Measurements from ENCODE around the gene RPS25. TPM values are rescaled to one million over a fixed set of nuclear protein-coding genes. Genes with fewer than 3 reads are reported as not detected.
A peak's percentile ranks its signal among the peaks of the same experiment; 100 is the strongest.

Gene RPS25
- total and polyA plus RNA-seq, 9 of the 15 experiments (the other 6 are each of a cell fraction or from before 2014, with no cell fraction given), result 1,553 to 5,486 (median 2,471) TPM

- TF ChIP-seq CGGBP1 (CRISPR knock-in tag; IDR thresholded peaks at IDR 0.05) (no peak), RAD21 (CRISPR knock-in tag; conservative IDR thresholded peaks at IDR 0.05 in 1 of 2, IDR thresholded peaks at IDR 0.05 in 1 of 2) (peak; percentile 60 to 74; a peak in 3 of 4 replicates), ESRRA (IDR thresholded peaks at IDR 0.05; ENCODE audit: borderline replicate concordance, low read depth) (peak; percentile 39; the same call in 1 of the 2 replicates), RREB1 (CRISPR knock-in tag; IDR thresholded peaks at IDR 0.05) (no peak), PATZ1 (CRISPR knock-in tag; IDR thresholded peaks at IDR 0.05; ENCODE audit: borderline replicate concordance) (no peak), MTA3 (IDR thresholded peaks at IDR 0.05; ENCODE audit: borderline replicate concordance) (peak; percentile 66; the same call in 1 of the 2 replicates), CHD2 (IDR thresholded peaks at IDR 0.05; ENCODE audit: low read depth, low read length) (no peak), ZBTB17 (CRISPR knock-in tag; IDR thresholded peaks at IDR 0.05) (no peak), NFIC (IDR thresholded peaks at IDR 0.05) (no peak), SNAPC5 (CRISPR knock-in tag; IDR thresholded peaks at IDR 0.05) (no peak), ZNF184 (CRISPR knock-in tag; IDR thresholded peaks at IDR 0.05) (no peak), TCF7 (IDR thresholded peaks at IDR 0.05; ENCODE audit: borderline replicate concordance) (no peak), ZMIZ1 (IDR thresholded peaks at IDR 0.05; ENCODE audit: low read depth in 2 of 2, low read length in 2 of 2) (no peak)
These were observed 12.3 kb upstream of the RPS25 start, which contains the start of gene SLC37A4 (continued) for GRCh38 chr11:119030329-119031047.

Data from K562 (cell line).